Prostate gland (tissue), 2 donors: ENCODE measurements around the gene CHRNA4. TPM values are rescaled to one million over a fixed set of nuclear protein-coding genes. Genes with fewer than 3 reads are reported as not detected.

Experiments used
- DNase-seq: peaks from one replicate; pipeline ENCODE4 v3.0.0-alpha.2; 2019; ENCODE audit warnings: low spot score
- H3K27ac ChIP-seq, 2 donors: fragments of 200-600 bp; sonication (generic); 2 replicates each; pipeline ENCODE4 v1.5.1; 2017 to 2019
- H3K27me3 ChIP-seq: fragments of 200-600 bp; sonication (generic); replicated peaks from 2 replicates; pipeline ENCODE4 v1.5.1; 2019; ENCODE audit not compliant: insufficient read depth
- H3K36me3 ChIP-seq, 2 donors: fragments of 200-600 bp; sonication (generic); 1 replicate in 1 of 2; 2 replicates in 1 of 2; pipeline versions ENCODE4 v1.5.1 to v1.8.1; 2017 to 2019
- H3K4me1 ChIP-seq: fragments of 200-600 bp; sonication (generic); replicated peaks from 2 replicates; pipeline ENCODE4 v1.5.1; 2019
- H3K4me3 ChIP-seq, 2 donors: fragments of 200-600 bp; sonication (generic); 2 replicates each; pipeline ENCODE4 v1.5.1; 2017 to 2019
- H3K9me3 ChIP-seq: fragments of 200-600 bp; sonication (generic); 2 replicates; pipeline ENCODE4 v1.5.1; 2017
- POLR2A ChIP-seq: fragments of 450-650 bp; IDR thresholded peaks from one replicate; pipeline ENCODE4 v1.6.1; 2016; ENCODE audit warnings: antibody characterized with exemption, mild to moderate bottlenecking
- POLR2AphosphoS5 ChIP-seq: sonication (generic); formaldehyde crosslinking; IDR thresholded peaks from one replicate; pipeline ENCODE4 v1.6.1; 2017; ENCODE audit warnings: antibody characterized with exemption
- WGBS: methylation state at CpG from one replicate; pipeline ENCODE4 v1.1.5; 2018; 5-methylcytosine and 5-hydroxymethylcytosine counted together
- intact Hi-C: fragments of 100-400 bp; cut with DNase I; formaldehyde crosslinking; loops from one replicate; pipeline ENCODE4 v1.14.2; 2022
- total RNA-seq, 2 donors: library from RNA; depleted of rRNA; stranded (reverse); fragments of >200 nt; gene quantifications; one replicate each; pipeline ENCODE4 v1.1.0, GENCODE V29; 2016
- TF ChIP-seq, protein P1 (sequence below), 4 experiments: fragments of 200-600 bp in 2 of 4; fragments of 450-650 bp in 2 of 4; sonication (generic) in 2 of 4; IDR thresholded peaks; 1 replicate in 3 of 4; 2 replicates in 1 of 4; pipeline ENCODE4 v1.5.1; 2016 to 2019; ENCODE audit warnings: antibody characterized with exemption in 4 of 4, mild to moderate bottlenecking in 2 of 4, moderate library complexity in 2 of 4

The CHRNA4 gene
- total RNA-seq, 2 donors from 2014 or later: 7.2 TPM; not detected in 1

DNA sequence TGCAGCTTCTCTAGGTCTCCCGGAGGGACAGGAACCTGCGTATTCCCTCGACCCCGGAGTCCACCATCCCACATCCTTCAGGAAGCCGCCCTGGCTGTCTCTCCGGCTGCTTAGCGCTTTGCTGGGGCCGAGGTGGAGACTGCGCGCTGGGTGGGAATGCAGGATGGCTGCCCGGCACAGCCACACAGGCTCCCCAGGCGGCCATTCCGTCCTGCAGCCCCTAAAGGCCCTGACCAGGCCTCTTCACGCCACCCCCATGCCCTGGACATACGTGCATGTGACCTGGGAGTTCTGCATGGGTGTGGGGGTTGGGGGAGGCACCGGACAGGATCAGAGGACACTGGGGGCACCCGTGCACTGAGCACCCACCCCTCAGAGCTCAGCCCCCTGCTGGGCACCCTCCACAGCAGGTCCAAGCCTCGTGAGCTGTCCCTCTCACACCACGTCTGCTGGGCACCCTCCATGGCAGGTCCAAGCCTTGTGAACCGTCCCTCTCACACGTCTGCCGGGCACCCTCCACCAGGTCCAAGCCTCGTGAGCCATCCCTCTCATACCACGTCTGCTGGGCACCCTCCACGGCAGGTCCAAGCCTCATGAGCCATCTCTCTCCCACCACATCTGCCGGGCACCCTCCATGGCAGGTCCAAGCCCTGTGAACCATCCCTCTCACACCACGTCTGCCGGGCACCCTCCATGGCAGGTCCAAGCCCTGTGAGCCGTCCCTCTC, 40.4 kb upstream of the CHRNA4 start:
- DNase-seq: no peak
- Histone ChIP-seq H3K4me1 (no peaks in the 10 kb centered on the region), H3K27me3 (no peaks in the 10 kb centered on the region), H3K27ac (no peak overlapping the region), H3K4me3 (no peak overlapping the region), H3K36me3 (no peaks in the 10 kb centered on the region), H3K9me3 (no peaks in the 10 kb centered on the region)
- intact Hi-C loops: no loop called here
- TF ChIP-seq POLR2A (no peak), POLR2AphosphoS5 (no peak)
- TF ChIP-seq, protein P1, sequence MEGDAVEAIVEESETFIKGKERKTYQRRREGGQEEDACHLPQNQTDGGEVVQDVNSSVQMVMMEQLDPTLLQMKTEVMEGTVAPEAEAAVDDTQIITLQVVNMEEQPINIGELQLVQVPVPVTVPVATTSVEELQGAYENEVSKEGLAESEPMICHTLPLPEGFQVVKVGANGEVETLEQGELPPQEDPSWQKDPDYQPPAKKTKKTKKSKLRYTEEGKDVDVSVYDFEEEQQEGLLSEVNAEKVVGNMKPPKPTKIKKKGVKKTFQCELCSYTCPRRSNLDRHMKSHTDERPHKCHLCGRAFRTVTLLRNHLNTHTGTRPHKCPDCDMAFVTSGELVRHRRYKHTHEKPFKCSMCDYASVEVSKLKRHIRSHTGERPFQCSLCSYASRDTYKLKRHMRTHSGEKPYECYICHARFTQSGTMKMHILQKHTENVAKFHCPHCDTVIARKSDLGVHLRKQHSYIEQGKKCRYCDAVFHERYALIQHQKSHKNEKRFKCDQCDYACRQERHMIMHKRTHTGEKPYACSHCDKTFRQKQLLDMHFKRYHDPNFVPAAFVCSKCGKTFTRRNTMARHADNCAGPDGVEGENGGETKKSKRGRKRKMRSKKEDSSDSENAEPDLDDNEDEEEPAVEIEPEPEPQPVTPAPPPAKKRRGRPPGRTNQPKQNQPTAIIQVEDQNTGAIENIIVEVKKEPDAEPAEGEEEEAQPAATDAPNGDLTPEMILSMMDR (IDR thresholded peaks at IDR 0.05): no peak
- 70% methylated on average over 29 of the region's 29 CpGs for WGBS

DNA sequence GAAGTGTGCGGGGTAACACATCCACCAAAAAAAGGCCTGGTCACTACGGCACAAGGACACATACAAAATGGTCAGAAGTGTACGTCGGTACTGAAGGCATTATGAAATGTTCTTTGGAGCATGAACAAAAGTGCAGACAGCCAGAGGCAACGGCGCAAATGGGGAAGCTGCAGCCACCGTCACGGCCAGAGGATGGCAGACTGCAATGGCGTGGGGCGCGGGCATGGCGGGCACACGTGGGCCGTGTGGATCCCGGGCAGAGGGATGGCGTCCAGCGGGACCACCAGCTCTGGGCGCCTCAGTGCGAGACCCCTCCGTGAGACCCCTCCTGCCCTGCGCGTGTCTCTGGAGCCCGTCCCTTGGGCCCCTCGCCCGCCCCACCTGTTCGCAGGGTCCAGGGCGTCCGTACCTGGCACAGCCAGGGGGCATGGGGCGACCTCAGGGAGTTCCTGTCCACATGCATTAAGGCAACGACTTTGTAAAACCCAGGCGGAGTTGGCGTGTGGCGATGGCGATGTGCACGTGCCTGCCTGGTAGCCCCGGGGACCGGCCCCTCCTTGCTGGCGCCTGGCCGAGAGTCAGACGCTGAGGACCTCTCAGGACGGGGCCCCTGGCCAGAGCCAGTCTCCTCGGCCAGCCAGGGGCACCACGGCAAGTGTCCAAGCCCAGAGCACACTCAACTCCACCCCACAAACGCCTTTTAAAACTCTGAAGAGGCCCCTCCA, 39.5 kb upstream of the CHRNA4 start:
- intact Hi-C loops: no loop called here
- Histone ChIP-seq H3K9me3 (no peaks in the 10 kb centered on the region), H3K4me3 (no peak overlapping the region), H3K27me3 (peaks cover 1% of the 10 kb centered on the region), H3K4me1 (no peaks in the 10 kb centered on the region), H3K36me3 (no peaks in the 10 kb centered on the region), H3K27ac (no peak overlapping the region)
- WGBS: 78% methylated on average over 27 of the region's 44 CpGs
- TF ChIP-seq, protein P1 (IDR thresholded peaks at IDR 0.05): no peak
- TF ChIP-seq POLR2AphosphoS5 (no peak), POLR2A (no peak)
- no peak for DNase-seq

DNA sequence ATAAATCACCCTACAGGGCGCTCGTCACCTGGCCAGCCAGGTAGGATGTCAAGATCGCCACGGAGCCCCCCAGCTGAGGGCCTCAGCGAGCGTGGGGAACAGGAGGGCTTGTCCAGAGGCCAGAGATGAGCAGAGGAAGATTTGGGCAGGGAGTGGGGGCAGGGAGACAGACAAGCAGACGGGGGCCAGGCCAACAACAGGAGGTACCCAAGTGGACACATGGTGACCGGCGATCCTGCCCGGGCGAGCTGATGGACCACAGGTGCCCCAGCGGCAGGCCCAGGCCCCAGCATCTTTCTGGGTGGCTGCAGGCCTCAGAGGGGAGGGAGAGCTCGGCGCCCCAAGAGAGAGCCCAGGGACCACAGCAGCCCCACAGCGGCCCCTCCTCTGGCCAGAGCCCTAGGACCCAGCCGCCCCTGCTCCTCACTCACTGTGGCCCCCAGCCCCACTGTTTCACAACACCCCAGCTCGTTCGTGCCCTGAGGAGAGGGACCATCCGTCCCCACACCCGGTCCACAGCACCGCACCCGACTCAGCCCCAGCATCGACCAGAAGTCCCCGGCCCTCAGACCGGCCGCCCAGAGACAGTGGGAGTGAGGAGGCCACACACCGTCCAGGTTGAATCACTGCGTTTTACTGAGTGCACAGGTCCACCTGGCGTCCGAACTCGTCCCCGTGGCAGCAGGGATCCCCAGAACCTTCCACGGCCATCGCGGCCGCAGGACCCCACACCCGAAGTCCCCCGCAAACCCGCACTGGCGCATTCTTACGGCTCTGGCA, 38.6 kb upstream of the CHRNA4 start:
- no peak for TF ChIP-seq POLR2A
- TF ChIP-seq, protein P1 (IDR thresholded peaks at IDR 0.05): no peak
- no peak for TF ChIP-seq POLR2AphosphoS5
- Histone ChIP-seq H3K27me3 (peaks cover 3% of the 10 kb centered on the region), H3K4me3 (no peak overlapping the region), H3K9me3 (no peaks in the 10 kb centered on the region), H3K27ac (no peak overlapping the region), H3K36me3 (no peaks in the 10 kb centered on the region), H3K4me1 (no peaks in the 10 kb centered on the region)
- WGBS: 90% methylated on average over 41 of the region's 41 CpGs
- intact Hi-C loops: no loop called here
- no peak for DNase-seq

DNA sequence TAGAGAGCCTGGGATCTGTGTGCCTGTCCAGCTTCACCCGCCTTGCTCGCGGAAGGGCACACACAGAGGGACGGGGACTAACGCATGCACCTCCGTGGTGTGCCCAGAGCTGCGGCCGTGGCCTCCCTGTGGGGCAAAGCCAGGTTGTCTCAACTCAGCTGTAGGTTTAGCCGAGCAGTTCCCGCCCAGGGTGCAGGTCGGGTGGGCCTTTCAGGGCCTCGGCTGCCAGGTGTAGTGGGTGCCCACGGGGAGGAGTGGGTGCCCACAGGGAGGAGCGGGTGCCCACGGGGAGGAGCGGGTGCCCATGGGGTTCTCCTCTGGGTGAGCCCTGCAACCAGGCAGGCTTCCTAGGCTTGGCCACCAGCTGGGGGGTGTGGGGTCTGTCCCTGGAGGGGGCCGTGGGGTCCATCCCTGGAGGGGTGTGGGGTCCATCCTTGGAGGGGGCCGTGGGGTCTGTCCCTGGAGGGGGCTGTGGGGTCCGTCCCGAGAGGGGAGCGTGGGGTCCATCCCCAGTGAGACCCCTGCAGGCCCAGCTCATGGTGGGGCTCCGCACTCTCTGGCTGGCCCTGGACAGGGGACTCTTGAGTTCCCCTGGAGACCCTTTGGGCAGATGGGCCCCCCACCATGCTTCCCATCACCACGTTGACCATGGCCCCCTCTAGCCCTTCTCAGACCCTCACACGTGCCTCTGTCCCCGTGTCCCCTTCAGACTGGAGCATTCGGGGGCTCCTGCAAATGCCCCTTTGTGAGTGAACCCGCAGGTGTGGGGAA, 37.8 kb upstream of the CHRNA4 start:
- Histone ChIP-seq H3K36me3 (no peaks in the 10 kb centered on the region), H3K27ac (no peak overlapping the region), H3K9me3 (no peaks in the 10 kb centered on the region), H3K4me3 (no peak overlapping the region), H3K27me3 (peaks cover 3% of the 10 kb centered on the region), H3K4me1 (no peaks in the 10 kb centered on the region)
- TF ChIP-seq, protein P1 (IDR thresholded peaks at IDR 0.05): no peak
- no peak for TF ChIP-seq POLR2AphosphoS5
- no peak for TF ChIP-seq POLR2A
- WGBS: 91% methylated on average over 16 of the region's 27 CpGs
- no peak for DNase-seq
- intact Hi-C loops: no loop called here
